ENCODE measurements around the gene PXDC1.

The PXDC1 gene

DNA sequence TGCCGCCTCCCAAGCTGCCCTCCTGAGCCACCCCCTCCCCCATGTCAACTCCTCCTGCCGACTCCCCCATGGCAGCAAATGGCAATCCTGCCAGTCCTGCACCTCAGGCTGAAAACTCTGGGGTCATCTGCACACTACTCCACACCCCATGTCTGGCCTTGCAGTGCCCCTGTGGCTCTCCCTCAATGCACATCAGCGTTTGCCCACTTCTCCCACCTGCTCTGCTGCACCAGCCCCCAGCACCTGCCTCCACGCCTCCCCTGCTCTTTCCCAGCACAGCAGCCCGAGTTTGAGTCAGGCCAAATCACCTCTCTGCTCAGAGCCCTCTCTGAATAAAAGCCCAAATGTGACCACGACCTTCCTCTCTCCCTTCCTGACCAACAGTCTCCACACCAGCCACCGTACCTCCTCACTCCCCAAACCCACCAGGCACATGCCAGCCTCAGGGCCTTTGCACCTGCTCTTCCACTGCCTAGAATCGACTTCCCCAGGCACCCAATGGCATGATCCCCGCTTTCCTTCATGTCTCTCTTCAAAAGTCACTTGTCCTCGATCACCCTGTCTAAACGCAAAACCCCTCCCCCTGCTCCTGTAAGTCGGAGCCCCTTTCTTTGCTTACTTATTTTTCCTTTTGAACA is 4.3 kb downstream of the PXDC1 start:
- TF ChIP-seq, protein P1, sequence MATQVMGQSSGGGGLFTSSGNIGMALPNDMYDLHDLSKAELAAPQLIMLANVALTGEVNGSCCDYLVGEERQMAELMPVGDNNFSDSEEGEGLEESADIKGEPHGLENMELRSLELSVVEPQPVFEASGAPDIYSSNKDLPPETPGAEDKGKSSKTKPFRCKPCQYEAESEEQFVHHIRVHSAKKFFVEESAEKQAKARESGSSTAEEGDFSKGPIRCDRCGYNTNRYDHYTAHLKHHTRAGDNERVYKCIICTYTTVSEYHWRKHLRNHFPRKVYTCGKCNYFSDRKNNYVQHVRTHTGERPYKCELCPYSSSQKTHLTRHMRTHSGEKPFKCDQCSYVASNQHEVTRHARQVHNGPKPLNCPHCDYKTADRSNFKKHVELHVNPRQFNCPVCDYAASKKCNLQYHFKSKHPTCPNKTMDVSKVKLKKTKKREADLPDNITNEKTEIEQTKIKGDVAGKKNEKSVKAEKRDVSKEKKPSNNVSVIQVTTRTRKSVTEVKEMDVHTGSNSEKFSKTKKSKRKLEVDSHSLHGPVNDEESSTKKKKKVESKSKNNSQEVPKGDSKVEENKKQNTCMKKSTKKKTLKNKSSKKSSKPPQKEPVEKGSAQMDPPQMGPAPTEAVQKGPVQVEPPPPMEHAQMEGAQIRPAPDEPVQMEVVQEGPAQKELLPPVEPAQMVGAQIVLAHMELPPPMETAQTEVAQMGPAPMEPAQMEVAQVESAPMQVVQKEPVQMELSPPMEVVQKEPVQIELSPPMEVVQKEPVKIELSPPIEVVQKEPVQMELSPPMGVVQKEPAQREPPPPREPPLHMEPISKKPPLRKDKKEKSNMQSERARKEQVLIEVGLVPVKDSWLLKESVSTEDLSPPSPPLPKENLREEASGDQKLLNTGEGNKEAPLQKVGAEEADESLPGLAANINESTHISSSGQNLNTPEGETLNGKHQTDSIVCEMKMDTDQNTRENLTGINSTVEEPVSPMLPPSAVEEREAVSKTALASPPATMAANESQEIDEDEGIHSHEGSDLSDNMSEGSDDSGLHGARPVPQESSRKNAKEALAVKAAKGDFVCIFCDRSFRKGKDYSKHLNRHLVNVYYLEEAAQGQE (IDR thresholded peaks at IDR 0.05; ENCODE audit: insufficient read depth in 1 of 2, low read depth in 2 of 2, low read length in 2 of 2): no peak
- TF ChIP-seq TAF1 (IDR thresholded peaks at IDR 0.05; ENCODE audit: borderline replicate concordance, insufficient read depth, low read length): no peak

DNA sequence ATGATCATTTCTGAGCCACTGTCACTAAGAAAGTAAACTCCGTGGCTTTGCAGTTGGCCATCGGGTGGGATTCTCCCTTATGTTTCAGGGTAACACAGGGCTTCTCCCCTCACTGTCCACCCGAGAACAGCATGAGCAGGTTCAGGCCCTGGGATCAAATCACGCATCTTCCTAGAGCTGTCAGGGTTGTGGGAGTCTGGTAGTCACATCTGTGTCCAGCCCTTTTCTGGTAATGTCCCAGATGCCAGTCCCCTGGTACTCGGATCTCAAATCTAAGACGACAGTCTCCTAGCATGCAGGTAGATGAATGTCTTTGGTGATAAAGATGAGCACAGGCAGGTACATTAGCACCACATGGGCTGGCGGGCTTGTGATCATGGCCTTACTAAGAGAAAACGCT is 4.8 kb downstream of the PXDC1 start:
- TF ChIP-seq SIN3A (IDR thresholded peaks at IDR 0.05; ENCODE audit: borderline replicate concordance, insufficient read depth, low read length) (no peak), TAF1 (IDR thresholded peaks at IDR 0.05; ENCODE audit: borderline replicate concordance, insufficient read depth, low read length) (no peak)
- TF ChIP-seq, protein P1 (IDR thresholded peaks at IDR 0.05; ENCODE audit: insufficient read depth in 1 of 2, low read depth in 2 of 2, low read length in 2 of 2): no peak

DNA sequence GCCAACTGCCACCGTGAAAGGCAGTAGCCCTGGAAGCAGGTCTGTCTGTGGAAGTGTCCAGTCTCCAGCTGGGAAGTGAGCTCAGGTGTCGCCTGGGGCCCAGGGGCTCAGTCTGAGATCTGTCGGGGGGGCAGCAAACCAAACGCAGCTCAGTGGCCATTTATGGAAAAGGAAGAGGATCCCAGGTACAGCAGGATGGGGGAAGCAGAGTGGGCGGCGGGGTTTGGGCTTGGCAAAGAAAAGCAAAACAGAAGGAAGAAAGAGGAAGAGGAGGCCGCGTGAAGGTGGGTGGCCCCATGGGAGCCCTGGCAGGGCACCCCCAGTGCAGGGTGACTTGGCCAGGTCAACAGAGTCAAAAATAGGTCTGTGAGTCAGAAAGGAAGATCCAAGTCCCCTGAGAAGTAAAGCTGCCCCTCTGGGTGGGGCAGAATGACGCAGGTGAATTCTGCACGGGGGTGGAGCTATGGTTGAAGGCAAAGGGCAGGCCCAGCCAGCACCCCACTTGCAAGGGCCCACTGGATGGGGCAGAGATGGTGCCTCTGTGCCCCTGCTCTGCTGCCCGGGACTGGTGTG is 5.3 kb downstream of the PXDC1 start:
- TF ChIP-seq, protein P1 (IDR thresholded peaks at IDR 0.05; ENCODE audit: insufficient read depth in 1 of 2, low read depth in 2 of 2, low read length in 2 of 2): no peak
- TF ChIP-seq POLR2AphosphoS5 (IDR thresholded peaks at IDR 0.05; ENCODE audit: low read depth, low read length) (no peak), TAF1 (IDR thresholded peaks at IDR 0.05; ENCODE audit: borderline replicate concordance, insufficient read depth, low read length) (no peak), SIN3A (IDR thresholded peaks at IDR 0.05; ENCODE audit: borderline replicate concordance, insufficient read depth, low read length) (no peak), FOXP2 (optimal IDR thresholded peaks at IDR 0.05; ENCODE audit: borderline replicate concordance, extremely low read depth, extremely low read length, insufficient read depth) (no peak)

DNA sequence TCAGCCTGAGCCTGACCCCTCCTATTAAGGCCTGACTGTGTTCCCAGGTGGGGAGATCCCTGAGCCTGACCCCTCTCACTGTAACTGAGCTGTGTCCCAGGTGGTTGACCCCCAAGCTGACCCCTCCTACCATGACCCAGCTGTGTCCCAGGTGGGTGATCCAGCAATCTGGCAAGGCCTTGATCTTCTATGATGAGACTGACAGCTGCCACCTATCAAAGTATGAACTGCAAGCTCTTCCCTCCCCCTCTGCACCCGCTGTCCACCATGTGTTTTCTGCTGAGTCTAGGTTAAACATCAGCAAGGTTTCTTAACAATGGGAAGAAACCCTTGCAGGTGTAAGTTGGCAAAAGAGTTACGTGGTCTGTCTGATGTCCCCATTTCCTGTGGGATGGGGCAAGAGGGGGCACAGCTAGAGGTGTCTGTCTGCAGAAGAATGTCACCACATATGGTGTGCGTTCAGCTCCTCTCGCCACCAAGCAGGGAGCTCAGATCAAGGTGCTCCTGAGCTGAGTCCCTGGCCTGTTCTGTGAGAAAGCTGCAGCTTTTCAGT is 5.9 kb downstream of the PXDC1 start:
- TF ChIP-seq FOXP2 (optimal IDR thresholded peaks at IDR 0.05; ENCODE audit: borderline replicate concordance, extremely low read depth, extremely low read length, insufficient read depth) (no peak), TAF1 (IDR thresholded peaks at IDR 0.05; ENCODE audit: borderline replicate concordance, insufficient read depth, low read length) (no peak), POLR2AphosphoS5 (IDR thresholded peaks at IDR 0.05; ENCODE audit: low read depth, low read length) (no peak), SIN3A (IDR thresholded peaks at IDR 0.05; ENCODE audit: borderline replicate concordance, insufficient read depth, low read length) (no peak)

DNA sequence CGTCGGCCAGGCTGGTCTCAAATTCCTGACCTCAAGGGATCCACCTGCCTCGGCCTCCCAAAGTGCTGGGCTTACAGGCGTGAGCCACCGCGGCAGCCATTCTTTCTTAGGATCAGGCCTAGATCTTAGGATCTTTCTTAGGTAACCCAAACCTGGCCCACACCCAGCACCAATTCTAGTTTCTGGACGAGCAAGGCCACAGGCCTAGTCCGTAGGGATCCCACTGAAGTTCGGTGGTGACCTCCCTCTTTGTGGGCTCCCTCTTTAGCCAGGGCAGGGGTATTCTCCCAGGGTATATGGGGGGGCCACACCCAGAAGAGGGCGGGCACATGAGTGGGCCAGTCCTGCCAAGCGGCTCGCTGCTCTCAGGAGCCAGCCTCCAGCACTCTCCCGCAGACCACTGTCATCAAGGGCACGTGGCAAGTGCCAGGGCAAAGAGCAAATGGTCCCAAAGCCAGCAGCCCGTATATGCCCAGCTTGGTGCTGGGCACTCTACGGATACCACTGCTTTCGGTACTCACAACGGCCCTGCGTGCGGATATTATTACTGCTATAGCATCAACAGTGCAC is 6.5 kb downstream of the PXDC1 start:
- TF ChIP-seq FOXP2 (optimal IDR thresholded peaks at IDR 0.05; ENCODE audit: borderline replicate concordance, extremely low read depth, extremely low read length, insufficient read depth): no peak
- TF ChIP-seq, protein P1 (IDR thresholded peaks at IDR 0.05; ENCODE audit: insufficient read depth in 1 of 2, low read depth in 2 of 2, low read length in 2 of 2): no peak

Measured in PFSK-1 (cell line).